ENCODE results near the gene FNIP2.

- TF ChIP-seq POLR2AphosphoS5 (IDR thresholded peaks at IDR 0.05): no peak
- TF ChIP-seq CTCF (IDR thresholded peaks at IDR 0.05): no peak
Observed at GRCh38 chr4:158870282-158870625, 101.4 kb downstream of the FNIP2 start.
